ENCODE data around the gene CFD.

The CFD gene

GRCh38 chr19:892894-893689, 33.6 kb downstream of the CFD start, which contains the start of the genes MED16 and RNU6-9:
Gene MED16 (minus strand): TSS chr19:893187. CDS start chr19:891131, 2,056 bp downstream.
Gene RNU6-9 (plus strand): TSS chr19:893484.
- H3K4me3 ChIP-seq (ENCODE audit: control insufficient read depth, low read depth, low read length), result peak within 1 kb of the TSS; percentile 93
- no peak for TF ChIP-seq CTCF (IDR thresholded peaks at IDR 0.05; ENCODE audit: control insufficient read depth, insufficient read depth, low read depth, low read length, missing control alignments)
- peak; percentile 73 for DNase-seq (ENCODE audit: low read depth)

DNA sequence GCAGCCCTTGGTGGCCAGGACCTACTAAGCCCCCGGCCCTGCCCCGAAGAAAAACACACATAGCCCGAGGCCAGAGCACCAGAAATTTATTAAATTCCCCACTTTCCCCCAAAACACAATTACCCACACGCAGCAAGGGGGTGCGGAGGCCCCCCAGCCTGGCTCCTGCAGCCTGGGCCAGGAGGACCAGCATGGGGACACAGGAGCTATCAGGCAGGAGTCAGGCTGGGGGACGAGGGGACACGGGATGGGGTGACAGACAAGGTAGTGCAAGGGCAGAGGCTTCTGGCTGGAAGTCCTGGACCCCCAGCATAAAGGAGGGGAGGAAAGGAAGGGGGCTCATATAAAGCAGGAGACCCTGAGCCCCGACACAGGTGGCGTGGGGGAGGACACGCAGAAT, 37.0 kb downstream of the CFD start:
- no peak overlapping the region for H3K4me3 ChIP-seq (ENCODE audit: control insufficient read depth, low read depth, low read length)
- DNase-seq (ENCODE audit: low read depth), result no peak
- TF ChIP-seq CTCF (IDR thresholded peaks at IDR 0.05; ENCODE audit: control insufficient read depth, insufficient read depth, low read depth, low read length, missing control alignments), result no peak

DNA sequence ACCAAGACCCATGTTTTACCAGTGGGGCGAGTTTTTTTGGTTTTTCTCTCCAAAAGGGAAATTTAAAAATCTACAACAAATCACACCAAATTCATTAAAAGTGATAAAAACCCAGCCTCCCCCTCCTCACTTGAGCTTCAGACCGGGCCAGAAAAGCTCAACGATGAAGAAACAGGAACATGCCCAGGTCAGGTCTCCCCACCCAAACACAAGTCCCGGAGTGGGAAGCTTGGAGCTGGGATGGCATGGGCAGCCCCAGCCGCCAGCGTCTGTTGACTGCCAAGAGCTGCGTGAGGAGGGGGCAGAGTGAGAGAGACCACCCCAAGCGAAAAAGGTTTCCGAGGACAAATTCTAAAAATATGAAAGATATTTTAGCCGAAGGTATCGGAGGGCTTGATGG, 37.5 kb downstream of the CFD start:
- no peak for DNase-seq (ENCODE audit: low read depth)
- TF ChIP-seq CTCF (IDR thresholded peaks at IDR 0.05; ENCODE audit: control insufficient read depth, insufficient read depth, low read depth, low read length, missing control alignments), result no peak
- no peak overlapping the region for H3K4me3 ChIP-seq (ENCODE audit: control insufficient read depth, low read depth, low read length)

GRCh38 chr19:897442-898039, 38.1 kb downstream of the CFD start:
- TF ChIP-seq CTCF (IDR thresholded peaks at IDR 0.05; ENCODE audit: control insufficient read depth, insufficient read depth, low read depth, low read length, missing control alignments), result peak; percentile 9
- DNase-seq (ENCODE audit: low read depth), result no peak
- no peak overlapping the region for H3K4me3 ChIP-seq (ENCODE audit: control insufficient read depth, low read depth, low read length)

- no peak for TF ChIP-seq CTCF (IDR thresholded peaks at IDR 0.05; ENCODE audit: control insufficient read depth, insufficient read depth, low read depth, low read length, missing control alignments)
- DNase-seq (ENCODE audit: low read depth), result no peak
- no peak overlapping the region for H3K4me3 ChIP-seq (ENCODE audit: control insufficient read depth, low read depth, low read length)
These were observed 39.2 kb downstream of the CFD start for GRCh38 chr19:898663-899062.

- TF ChIP-seq CTCF (IDR thresholded peaks at IDR 0.05; ENCODE audit: control insufficient read depth, insufficient read depth, low read depth, low read length, missing control alignments), result no peak
- DNase-seq (ENCODE audit: low read depth), result no peak
- H3K4me3 ChIP-seq (ENCODE audit: control insufficient read depth, low read depth, low read length), result no peak overlapping the region
These were observed 40.0 kb downstream of the CFD start for GRCh38 chr19:899336-900042.

Data from AG09309 (cell line).